VCaP (cell line): ENCODE results near the gene TBC1D9B.

Source experiments
- H3K27ac ChIP-seq: fragments of 450-650 bp; 2 replicates; pipeline ENCODE4 v1.5.1; 2017
- TF ChIP-seq, protein P1 (sequence below): fragments of 450-650 bp; conservative IDR thresholded peaks from 2 replicates; pipeline ENCODE4 v1.5.1; 2017; ENCODE audit warnings: mild to moderate bottlenecking, moderate library complexity

TBC1D9B gene

DNA sequence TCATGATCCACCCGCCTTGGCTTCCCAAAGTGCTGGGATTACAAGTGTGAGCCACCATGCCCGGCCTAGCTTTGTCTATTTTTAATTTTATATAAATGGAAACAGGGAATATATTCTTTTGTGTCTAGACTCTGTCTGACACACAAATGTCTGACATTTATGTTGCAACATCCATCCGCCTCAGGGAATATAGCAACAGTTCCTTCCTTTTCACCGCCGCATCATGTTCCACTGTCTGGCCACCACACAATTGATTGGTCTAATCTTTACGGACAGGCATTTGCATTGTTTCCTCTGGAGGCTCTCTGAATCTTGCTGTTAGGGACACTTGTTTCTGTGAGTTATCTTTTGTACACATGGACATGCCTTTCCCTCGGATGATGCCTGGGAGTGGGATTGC is 20.1 kb upstream of the TBC1D9B start:
- TF ChIP-seq, protein P1, sequence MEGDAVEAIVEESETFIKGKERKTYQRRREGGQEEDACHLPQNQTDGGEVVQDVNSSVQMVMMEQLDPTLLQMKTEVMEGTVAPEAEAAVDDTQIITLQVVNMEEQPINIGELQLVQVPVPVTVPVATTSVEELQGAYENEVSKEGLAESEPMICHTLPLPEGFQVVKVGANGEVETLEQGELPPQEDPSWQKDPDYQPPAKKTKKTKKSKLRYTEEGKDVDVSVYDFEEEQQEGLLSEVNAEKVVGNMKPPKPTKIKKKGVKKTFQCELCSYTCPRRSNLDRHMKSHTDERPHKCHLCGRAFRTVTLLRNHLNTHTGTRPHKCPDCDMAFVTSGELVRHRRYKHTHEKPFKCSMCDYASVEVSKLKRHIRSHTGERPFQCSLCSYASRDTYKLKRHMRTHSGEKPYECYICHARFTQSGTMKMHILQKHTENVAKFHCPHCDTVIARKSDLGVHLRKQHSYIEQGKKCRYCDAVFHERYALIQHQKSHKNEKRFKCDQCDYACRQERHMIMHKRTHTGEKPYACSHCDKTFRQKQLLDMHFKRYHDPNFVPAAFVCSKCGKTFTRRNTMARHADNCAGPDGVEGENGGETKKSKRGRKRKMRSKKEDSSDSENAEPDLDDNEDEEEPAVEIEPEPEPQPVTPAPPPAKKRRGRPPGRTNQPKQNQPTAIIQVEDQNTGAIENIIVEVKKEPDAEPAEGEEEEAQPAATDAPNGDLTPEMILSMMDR = no peak
- H3K27ac ChIP-seq = no peak overlapping the region

DNA sequence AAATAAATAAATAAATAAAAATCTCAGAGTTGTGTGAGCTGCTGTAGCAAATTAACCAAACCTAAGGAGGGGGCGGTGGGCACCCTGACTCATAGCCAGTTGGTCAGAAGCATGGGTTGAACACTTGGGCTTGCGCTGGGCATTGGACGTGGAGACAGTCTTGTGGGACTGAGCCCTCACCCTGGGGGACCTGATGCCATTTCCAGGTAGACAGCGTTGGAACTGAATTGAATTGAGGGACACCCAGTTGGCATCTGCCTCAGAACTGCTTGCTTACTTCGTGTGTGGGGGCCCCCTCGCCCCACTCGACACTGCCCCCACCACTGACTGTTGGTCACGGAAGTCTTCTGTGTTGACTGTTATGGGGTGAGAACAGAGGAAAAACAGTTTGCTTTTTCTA is 19.0 kb upstream of the TBC1D9B start:
- no peak overlapping the region for H3K27ac ChIP-seq
- TF ChIP-seq, protein P1 = no peak

DNA sequence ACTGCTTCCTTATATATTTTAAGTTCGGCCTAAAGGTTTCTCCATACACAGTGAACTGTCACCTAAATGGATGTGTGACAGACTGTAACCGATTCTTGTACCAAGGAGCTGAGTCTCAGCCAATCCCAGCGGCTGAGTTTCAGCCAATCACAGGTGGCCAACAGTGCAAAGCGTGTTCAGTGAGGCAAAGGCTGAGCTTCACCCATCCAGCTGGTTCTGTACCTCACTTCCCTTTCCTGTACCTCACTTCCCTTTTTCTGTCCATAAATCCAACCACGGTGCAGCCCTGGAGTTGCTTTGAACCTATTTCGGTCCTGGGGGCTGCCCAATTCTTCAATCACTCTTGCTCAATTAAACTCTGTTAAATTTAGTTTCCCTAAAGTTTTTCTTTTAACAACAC is 15.7 kb upstream of the TBC1D9B start:
- TF ChIP-seq, protein P1 = no peak
- H3K27ac ChIP-seq = no peak overlapping the region

DNA sequence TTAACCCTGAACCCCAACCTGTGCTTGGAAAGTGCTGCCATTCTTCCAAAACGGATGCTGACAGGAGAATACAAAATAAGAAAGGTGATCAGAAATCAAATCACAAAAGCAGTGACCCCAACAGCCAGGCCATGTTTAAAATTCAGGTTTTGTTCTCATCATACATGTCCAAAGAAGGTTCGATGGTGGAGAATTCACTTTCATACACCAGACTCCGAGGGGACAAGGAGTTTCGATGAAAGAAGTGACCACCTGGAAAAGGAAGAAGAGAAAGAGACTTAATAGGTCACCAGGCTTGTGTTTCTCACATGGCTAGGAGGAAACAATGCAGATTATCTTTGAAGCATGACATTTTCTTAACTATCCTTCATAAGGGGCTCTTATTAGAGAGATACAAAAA is 12.5 kb upstream of the TBC1D9B start:
- no peak overlapping the region for H3K27ac ChIP-seq
- TF ChIP-seq, protein P1 = no peak

DNA sequence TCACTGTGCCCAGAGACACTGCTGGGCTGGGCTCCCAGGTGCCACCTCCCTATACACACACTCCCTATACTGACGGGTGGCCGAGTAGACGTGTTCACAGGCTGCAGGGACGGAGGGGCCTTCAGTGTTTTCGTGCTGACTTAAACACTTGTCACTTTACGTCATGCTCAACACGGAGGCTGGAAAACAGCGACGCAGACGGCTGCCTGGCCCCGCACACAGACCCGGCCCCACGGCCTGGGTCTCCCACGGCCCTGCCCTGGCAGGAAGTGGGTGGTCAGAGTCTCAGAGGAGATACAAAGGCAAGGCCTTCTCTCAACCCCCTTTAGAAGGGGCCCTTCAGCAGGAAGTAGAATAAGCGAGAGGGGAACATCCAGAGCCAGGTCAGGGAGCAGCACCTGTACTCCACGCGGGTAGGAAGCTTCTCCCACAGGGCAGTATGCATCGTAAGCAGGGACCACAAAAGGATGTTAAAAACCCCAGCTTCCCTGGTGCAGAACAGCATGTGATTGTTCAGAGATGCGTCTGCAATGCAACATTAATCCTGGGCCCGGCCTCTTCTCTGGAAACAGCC is 11.9 kb upstream of the TBC1D9B start:
- no peak overlapping the region for H3K27ac ChIP-seq
- TF ChIP-seq, protein P1 = no peak

DNA sequence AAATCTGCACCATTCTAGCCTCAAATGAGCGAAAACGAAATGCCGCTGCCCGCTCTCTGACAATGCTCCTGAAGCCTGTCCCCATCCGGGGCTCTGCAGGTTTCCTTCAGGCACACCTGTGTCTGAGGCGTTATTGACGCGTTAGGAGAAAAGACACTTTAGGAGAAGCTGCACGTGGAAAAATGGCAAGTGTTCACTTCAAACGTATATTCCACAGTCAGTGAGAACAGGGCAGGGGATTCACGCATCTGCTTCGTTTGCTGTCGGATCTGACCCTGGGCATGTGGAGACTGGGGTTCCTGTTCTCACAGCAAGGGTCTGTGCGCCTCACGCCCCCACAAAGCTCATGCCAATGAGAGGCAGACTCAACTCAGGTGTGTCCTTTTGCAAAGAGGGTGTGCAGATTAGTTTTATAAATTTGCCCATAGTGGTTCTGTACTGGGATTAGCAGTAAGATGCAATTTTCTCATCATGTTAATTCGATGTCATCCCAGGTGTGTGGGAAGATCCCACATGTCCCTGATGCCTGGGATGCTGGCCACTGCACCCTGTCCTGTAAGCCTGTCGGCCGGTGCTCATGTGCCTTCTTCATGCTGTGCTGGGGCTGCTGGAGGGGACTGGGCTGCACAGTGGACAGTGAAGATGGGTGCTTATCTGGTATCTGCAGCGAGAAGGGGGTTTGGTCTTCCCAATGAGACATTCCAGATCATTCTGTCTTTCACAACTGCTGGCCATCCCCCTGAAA is 11.2 kb upstream of the TBC1D9B start:
- H3K27ac ChIP-seq = no peak overlapping the region
- TF ChIP-seq, protein P1 = no peak

DNA sequence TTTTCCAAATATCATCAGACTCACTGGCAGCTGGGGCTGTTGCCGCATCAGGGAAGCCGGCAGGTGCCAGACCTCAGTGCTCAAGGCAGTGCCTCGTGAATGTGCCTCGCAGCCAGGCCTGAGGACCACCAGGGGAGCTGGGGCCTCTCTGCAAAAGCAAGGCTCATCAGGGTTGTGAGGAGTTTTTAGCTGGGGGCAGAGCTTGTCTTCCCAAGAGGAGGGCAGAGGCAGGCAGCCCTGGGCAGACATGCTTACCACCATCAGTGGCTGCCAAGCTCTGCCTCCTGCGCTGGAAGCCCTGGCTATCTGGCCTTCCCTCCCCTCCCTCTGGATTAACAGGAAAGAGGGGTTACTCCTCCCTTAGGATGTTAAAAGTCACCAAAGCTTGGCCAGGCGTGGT is 8.8 kb upstream of the TBC1D9B start:
- TF ChIP-seq, protein P1 = no peak
- H3K27ac ChIP-seq = peak overlapping the region; percentile 12; the same call in 1 of the 2 replicates
